NCI-H2196 (cell line): ENCODE data around the gene PAX5.

Experiments
- DNase-seq: peaks from one replicate; lab custom pipeline; 2025; ENCODE audit not compliant: unreplicated experiment; lab: John Stamatoyannopoulos, UW

PAX5 gene

DNA sequence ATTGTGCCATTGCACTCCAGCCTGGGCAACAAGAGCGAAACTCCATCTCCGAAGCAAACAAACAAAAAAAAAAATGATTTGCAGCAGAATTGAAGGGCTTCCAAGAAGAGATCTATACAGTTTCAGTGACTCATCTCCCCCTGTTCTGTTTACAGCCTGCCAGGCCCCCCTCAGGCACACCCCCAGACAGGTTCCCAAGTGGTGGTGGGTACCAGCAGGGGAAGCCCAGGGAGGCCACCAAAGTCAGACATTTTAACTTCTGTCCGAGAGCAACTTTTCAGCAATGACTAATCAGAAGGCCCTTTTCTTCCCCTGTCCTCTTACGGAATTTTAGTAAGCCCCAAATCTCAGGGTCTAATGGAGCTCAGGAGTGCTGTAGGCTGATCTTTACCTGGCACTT lies 98.7 kb downstream of the PAX5 start:
- DNase-seq, result no peak

DNA sequence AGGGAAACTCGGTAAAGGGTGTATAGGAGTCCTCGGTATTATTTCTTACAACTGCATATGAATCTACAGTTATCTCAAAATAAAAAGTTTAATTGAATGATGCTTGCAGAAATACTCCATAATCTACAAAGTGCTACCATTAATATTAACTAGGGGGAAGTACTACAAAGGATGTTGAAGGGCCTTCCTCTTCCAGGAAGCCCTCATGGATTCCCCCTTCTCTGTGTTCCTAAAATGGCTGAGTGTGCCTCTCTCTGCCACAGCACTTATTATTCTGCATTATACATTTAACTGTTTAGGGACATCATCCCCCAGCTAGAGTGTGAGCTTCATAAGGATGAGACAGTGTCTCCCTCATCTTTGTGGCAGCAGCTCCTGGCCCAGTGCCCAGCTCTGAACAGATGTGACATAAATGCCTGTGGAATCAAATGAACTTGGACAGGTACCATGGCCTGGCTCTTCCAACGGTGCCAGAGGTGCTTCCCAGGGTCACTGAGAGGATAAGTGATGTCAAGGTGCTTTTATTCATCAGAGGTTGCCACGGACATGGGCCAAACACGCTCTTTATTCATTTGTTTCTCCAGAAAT lies 99.5 kb downstream of the PAX5 start:
- peak; percentile 38 for DNase-seq

DNA sequence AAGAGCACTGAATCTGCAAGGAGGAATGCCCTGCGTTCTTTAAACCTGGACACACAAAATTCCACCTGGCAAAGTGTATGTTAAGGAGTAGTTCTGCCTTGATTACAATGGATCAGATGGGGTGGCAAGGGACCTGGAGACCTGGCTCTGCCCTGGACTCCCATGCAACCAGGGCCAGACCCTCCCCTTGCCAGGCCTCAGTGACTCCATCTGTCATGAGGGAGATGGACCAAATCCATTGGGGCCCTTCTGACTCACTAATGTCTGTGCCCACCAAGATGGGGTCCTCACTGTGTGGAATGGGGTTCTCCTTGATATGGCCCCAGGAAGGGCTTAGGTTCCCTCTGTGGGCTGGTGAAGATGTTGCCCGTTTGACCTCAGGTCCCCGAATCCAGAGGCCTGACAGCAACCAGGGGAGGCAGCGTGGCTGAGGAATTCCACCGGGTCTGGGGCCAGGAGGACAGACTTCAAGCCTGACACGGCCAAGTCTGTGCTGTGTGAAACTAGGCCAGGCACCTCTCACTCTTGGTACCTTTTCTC lies 100.3 kb downstream of the PAX5 start:
- DNase-seq, result no peak

DNA sequence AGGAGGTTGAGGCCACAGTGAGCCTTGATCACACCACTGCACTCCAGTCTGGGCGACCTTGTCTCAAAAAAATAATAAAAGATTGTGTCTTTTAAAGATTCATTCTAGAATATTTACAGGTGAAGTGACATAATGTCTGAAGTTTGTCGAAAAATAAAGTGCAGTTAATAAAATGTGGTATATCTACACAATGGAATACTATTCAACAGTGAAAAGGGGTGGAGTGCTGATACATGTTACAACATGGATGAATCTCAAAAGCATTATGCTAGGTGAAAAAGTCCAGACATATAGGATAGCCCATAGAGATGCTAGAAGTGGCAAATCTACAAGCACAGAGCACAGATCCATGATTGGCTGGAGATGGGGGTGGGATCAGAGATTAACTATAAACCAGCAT lies 101.9 kb downstream of the PAX5 start:
- DNase-seq, result no peak

DNA sequence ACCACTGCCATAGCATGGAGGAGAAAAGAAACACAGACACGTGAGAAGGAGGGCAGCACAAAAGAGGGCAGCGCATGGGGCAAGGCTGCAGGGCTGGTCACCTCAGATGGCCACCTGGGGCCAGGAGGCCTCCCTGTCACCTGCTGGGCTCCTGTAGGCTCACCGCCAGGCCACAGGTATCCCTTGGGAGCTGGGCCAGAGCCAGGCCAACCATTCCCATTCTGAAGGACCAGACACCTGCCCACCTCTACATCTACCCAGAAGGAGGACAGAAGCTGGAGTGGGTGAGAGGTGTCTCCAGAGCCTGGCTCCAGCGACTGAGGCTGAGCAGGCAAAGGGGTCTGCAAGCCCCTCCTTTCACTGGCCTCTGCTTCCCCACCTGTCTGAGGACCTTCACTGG lies 103.1 kb downstream of the PAX5 start:
- DNase-seq, result no peak

DNA sequence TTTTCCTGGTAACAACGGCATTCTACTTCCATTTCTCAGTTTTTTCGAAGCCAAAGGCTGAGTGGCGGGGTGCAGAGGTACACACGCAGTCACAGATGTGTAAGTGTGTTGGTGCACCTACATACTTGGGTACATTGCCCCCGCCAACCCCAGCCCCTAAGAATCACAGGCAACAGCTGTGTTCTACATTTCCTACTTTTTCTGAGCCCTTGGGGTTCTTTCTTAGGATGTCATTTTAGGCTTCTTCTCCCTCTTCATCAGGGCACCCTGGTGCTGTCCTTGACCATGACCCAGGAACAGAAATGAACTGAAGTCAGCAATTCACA lies 104.8 kb downstream of the PAX5 start:
- no peak for DNase-seq

DNA sequence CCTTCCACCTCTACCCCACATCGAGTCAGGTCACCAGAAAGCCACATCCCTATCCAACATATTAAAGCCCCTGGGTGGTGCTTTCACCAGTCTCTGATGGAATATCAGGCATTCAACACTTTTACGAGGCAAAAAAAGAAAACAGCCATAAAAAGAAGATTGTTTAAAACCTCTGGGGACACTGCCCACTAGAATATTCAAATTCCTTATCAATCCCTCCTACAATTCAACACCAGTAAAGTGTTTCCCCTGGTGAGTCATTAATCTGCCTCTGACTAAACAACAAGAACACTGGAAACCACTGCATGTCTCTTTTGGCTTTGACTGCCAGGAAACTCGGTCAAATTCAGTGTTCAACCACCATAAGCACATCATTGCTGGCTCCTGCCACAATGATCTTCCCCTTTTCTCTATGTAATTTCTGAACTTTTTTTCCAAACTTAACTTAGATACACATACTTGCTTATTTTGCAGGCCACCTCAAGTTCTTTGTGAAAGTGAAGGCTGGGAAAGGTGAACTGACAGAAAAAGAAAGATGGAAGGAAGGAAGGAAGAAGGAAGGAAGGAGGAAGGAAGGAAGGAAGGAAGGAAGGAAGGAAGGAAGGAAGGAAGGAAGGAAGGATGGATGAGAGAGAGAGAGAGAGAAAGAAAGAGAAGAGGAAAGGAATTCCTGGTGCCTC lies 105.3 kb downstream of the PAX5 start:
- no peak for DNase-seq

DNA sequence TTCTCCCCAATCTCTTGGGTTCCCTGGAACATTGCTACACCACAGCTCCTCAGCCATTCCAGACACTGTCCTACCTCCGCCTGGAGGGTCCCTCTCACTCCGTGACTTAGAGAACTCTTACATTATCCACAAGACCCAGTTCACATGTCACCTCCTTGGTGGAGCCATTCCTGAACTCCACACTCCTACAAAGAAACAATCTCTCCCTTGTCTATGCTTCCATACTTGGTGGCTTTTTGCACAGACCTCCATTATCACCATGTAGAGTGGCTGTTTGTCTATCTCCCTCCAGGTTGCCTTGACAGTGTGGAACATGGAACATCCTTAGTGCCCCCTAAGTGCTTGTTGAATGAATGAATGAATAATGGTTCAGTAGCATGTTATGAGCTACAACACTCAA lies 105.9 kb downstream of the PAX5 start:
- DNase-seq, result no peak

DNA sequence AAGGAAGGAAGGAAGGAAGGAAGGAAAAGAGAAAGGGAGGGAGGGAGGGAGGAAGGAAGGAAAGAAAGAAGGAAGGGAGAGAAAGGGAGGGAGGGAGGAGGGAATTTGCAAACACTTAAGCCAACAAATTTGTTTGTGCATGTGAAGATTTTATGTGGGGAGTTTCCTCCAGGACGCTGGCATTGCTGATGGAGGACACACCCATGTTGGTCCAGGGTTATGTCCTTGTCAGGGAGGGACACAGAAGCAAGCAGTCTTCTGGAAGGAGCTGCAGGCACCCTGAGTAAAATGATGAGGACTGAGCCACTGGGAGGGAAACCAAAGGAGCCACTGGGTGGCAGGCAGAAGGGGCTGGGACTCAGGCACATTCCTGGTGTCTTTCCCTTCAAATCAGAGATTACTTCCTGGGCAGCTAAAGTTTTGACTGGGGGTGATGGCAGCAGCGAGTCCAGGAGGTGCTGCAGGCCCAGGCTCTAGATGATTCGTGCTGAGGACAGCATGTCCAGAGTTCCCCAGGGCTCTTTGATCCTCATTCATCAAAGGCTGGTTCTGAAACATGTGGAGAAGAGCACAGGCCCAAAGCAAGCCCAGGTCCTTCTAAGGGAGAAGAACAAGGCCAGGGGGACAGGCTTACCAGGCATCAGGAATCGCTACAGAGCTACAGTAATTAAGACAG lies 109.2 kb downstream of the PAX5 start:
- no peak for DNase-seq

DNA sequence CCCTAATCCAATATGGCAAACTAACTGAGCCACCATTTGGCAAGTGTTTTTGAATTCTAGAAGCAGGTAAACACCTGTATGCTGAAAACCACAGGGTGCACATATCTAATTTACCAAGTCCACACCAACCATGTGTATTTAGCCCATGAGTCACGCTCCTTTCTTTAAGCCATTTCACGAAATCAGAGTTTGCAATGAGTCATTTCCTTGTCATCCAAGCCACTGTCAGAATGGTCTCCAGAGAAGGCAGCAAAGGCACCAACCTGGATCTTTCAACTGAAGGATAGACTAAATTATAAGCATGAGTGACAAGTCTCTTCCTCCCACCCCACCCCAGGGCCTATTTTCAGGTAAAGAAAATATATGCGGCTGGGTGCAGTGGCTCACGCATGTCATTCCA lies 110.0 kb downstream of the PAX5 start:
- DNase-seq, result peak; percentile 58

DNA sequence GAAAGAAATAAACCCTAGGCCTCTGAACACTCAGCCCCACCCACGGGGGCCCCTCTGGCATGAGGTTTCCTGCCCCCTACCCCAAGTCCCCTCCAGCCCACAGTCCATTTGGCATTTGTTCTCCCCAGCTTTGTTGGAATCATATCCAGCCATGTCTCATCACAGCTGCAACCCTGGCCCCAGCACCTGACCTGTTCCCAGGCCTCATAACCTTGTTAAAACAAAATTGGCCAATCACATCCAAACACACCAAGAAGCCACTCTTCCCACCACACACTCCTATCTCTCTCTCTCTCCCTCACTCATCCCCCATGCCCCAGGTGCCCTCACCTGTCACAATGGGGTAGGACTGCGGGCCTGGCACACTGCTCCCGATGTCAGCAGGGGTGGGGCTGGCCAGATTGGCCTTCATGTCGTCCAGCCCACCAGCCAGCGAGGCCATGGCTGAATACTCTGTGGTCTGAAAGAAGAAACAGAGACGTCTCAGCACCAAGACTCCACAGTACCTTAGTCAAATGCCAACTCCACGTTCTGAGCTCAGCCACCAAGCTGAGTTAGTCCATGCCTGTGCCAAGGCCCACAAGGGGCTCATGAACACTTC lies 110.9 kb downstream of the PAX5 start:
- no peak for DNase-seq

DNA sequence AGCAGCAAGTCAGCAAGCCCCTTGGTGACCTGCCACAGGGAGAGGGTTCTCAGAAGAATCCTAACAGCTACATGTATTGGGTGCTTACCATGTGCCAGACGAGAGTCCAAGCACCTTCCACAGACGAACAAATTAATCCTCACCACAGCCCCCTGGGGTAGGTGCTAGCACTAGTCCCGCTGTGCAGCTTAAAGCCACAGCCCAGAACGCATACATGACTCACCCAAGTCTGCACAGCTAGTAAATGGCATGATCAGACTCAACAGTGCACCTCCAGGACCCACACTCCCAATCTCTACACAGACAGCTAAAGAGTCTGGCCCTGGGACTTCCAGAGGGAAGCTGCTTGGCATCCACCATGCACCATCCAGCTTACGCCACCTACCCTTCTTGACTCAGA lies 111.5 kb downstream of the PAX5 start:
- no peak for DNase-seq

DNA sequence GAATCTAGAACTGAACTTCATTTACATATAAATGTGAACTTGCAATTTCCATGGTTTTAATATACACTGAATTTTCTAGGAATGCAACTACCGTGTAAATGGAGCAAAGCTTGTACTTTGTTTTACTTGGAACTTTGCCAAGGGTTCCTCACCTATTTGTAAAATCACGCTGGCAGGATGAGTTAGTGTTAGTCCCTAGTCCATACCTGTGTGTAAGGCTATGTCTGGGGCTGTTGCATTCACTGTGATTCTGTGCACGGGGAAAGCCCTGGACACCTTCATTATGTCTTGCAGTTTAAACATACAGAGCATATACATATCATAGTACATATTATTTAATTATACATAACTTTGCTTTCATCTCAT lies 119.9 kb downstream of the PAX5 start:
- no peak for DNase-seq

DNA sequence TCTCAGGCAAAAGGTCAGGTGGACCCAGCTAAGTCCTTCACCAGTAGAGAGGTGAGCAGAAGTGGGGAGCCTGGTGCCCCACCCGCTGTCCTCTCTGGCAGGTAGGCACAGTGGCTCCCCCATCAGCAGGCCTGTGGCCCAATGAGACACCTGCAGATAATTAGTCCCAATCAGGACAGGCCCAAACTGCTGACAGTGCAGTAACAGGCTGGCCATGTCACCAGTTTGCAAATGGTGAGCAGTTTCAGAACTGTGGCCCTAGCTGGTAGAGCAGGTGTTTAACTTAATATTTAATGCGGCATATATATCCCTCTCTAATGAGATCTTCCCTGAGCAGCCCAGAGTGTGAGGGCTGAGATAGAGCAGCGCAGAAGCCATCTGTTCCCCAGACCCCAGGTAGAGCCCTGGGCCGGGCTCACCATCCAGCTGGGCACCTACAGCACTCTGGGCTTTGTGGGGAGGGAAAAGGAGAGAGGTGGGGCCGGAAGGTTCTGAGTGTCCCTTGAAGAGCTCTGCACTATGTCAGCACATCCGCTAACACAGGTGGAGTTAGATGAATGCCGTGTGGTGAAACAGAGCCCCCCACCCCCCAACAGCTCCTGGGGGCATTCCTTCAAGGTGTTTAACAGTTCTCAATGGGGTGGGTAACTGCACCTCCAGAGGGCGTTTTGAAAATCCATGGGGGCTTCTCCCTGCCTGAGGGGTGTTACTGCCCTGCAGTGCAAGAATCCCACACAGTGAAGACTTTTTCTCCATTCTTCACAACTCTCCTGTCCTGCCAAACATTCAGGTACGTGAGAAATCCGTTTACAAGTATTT lies 120.5 kb downstream of the PAX5 start:
- DNase-seq, result no peak

DNA sequence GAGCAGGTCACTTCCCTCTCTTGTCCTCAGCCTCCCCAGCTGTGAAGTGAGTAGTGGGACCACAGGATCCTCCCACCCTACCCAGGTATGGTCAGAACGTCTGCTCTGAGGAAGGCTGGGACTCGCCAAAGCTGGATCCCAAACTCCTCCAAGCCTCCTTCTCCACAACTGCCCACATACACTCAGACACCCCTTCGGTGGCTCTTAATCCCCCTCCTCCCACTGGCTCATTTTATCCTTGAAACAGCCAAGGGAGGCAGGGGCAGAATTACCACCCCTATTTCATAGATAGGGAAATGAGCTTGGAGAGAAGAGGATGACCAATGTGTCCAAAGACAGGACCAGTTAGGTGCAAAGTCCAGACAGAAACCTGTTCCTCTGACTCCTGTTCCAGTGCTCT lies 121.4 kb downstream of the PAX5 start:
- no peak for DNase-seq

DNA sequence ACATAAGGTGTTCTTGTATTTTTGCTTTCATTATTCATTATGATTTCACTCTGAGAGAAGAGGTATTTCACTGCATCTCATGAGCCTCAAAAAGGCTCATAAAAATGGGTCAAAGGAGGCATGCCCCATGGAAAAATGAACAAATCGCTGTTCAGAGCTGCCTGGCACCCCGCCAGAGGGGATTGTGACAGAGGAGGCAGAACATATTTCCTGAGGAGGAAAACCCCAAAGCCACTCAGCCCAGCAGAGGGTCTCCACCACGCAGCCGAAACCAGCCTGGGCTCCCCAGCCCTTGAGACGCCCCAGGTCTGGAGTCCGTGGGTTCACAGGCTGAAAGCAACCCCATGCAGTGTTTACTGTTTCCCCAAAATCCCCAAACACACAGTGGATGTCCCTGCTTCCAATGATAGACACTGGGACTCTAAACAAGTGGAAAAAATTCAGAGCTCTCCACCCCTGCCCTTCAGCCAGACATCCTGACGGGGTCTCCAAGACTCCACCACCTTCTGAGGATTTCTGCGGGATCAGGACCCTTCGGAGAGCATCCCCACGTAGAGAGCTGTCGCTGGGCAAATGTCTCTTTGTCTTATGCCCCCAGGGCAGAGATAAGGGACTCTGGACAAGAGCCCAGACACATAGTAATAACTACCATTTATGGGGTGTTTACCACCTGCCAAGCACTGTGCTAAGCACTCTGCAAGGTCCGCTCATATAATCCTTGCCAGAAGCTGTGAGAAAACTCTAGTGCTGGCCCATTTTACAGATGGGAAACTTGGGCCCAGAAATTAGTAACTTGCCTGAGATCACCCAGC lies 122.3 kb downstream of the PAX5 start:
- DNase-seq, result no peak

DNA sequence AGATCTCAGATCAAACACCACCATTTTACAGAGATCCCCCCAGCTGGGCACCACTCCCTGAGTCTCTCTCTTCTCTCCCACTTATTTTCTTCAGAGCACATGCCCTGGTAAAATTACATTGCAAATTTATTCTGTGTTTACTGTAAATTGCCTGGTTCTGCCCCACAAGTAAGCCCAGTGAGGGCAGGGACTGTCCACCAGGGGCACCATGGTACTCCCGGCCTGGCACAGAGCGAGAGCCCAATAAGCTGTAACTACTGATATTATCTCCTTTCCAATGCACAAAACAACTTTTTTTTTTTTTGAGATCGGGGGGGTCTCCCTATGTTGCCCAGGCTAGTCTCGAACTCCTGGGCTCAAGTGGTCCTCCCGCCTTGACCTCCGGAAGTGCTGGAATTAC lies 123.0 kb downstream of the PAX5 start:
- no peak for DNase-seq

DNA sequence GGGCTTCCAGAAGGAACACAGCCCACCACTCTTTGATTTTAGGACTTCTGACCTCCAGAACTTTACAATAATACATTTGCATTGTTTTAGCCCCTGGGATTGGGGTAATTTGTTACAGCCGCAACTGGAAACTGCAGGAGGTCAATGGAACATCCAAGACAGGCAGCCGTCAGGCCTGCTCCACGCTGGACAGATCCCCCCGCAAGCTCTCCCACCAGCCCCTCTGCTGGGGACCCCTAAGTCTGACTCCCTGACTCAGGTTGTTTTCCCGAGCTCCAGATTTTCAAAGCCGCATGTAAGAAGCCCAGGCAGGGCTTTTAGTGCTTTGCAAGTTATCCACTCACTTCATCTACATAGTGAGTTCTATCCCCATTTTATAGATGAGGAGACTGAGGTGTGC lies 127.6 kb downstream of the PAX5 start:
- DNase-seq, result no peak

DNA sequence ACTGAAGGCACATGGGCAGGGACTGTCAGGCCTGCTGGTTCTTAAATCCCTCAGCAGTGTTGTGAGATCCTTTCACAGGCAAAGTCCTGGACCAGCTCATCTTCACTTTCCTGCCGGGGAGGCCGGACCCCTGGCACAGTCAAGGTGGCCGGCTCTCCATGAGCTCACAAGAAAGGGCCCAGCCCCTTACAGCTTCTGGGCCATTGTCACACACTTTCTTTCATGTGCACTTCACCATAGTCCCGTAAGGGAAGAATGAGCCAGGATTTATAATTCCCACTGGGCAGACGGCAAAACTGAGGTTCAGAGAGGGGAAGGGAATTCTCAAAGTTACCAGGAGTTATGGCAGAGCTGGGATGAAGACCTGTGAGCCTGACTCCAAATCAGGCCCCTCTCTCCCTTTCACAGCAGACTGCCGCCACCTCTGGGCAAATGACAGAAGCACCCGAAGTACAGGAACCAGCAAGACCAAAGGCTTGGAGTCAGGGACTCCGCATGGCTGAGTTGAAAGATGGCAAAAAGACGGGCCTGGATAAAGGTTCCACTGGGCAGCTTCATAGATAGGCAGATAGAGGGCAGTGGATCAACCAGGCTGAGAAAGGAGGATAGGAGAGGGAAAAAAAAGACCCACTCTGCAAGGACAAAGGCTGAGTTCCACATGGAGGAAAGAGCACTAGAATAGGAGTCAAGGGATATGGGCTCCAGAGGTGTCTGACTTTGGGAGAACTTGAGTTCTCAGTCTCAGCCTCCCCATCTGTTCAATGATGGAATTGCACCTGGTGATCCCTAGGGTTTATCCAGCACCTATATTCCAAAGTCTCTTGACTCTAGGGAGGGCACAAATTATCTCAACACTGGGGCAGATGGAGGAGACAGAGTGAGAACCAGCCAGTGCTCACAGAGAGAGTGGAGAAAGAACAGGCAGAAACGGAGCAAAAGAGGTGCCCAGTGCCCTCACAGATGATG lies 128.7 kb downstream of the PAX5 start:
- no peak for DNase-seq
